CD8-positive, alpha-beta memory T cell (primary cell): ENCODE results near the gene MRPS18B. TPM values are rescaled to one million over a fixed set of nuclear protein-coding genes. Genes with fewer than 3 reads are reported as not detected.

Experiments used
- CTCF ChIA-PET: fragments of 350-600 bp; sonication (Branson Sonifier 250); formaldehyde crosslinking; loops from one replicate; lab custom pipeline; 2021; ENCODE audit warnings: antibody characterized with exemption; lab: Charles Lee
- POLR2A ChIA-PET: fragments of 350-600 bp; sonication (Branson Sonifier 250); formaldehyde crosslinking; loops from one replicate; lab custom pipeline; 2021; ENCODE audit warnings: antibody characterized with exemption; lab: Charles Lee
- DNase-seq, 5 donors: peaks; one replicate each; pipeline versions ENCODE4 v3.0.0 to v3.0.0-alpha.2; 2020 to 2022; ENCODE audit warnings: mixed read lengths in 1 of 5
- H3K27ac ChIP-seq: one replicate; pipeline ENCODE4 v1.7.0; 2013; ENCODE audit warnings: low read depth, mild to moderate bottlenecking, low read length, moderate library complexity
- H3K27me3 ChIP-seq: 2 replicates; pipeline ENCODE4 v1.7.0; 2013; ENCODE audit warnings: low read length, mild to moderate bottlenecking; ENCODE audit not compliant: insufficient read depth, poor library complexity, severe bottlenecking
- H3K36me3 ChIP-seq: 2 replicates; pipeline ENCODE4 v1.7.0; 2013; ENCODE audit warnings: mild to moderate bottlenecking, low read length, moderate library complexity; ENCODE audit not compliant: insufficient read depth
- H3K4me1 ChIP-seq: 2 replicates; pipeline ENCODE4 v1.7.0; 2013; ENCODE audit warnings: mild to moderate bottlenecking, low read length, moderate library complexity; ENCODE audit not compliant: insufficient read depth
- H3K4me3 ChIP-seq: 2 replicates; pipeline ENCODE4 v1.7.0; 2013; ENCODE audit warnings: mild to moderate bottlenecking, low read length
- H3K9me3 ChIP-seq: 2 replicates; pipeline ENCODE4 v1.7.0; 2013; ENCODE audit warnings: mild to moderate bottlenecking, low read length
- H3K27ac Mint-ChIP-seq, 8 donors: one replicate each; pipeline ENCODE4 v1.8.0; 2020 to 2021; ENCODE audit warnings: mixed read lengths in 8 of 8, mild to moderate bottlenecking in 6 of 8, inconsistent platforms in 3 of 8, moderate library complexity in 3 of 8
- H3K27me3 Mint-ChIP-seq, 2 donors: one replicate each; pipeline ENCODE4 v1.8.0; 2020 to 2021; ENCODE audit warnings: mixed read lengths in 2 of 2, mild to moderate bottlenecking in 1 of 2, moderate library complexity in 1 of 2
- H3K36me3 Mint-ChIP-seq, 3 donors: one replicate each; pipeline ENCODE4 v1.8.0; 2020 to 2021; ENCODE audit warnings: mixed read lengths in 3 of 3, inconsistent platforms in 1 of 3, mild to moderate bottlenecking in 1 of 3
- H3K4me1 Mint-ChIP-seq, 3 donors: one replicate each; pipeline ENCODE4 v1.8.0; 2020 to 2021; ENCODE audit warnings: mixed read lengths in 3 of 3, inconsistent platforms in 1 of 3, mild to moderate bottlenecking in 1 of 3
- H3K4me3 Mint-ChIP-seq, 7 donors: one replicate each; pipeline ENCODE4 v1.8.0; 2020 to 2021; ENCODE audit warnings: mixed read lengths in 7 of 7, mild to moderate bottlenecking in 6 of 7, moderate library complexity in 4 of 7, inconsistent platforms in 2 of 7
- H3K9me3 Mint-ChIP-seq, 5 donors: one replicate each; pipeline ENCODE4 v1.8.0; 2020 to 2022; ENCODE audit warnings: mixed read lengths in 5 of 5, mild to moderate bottlenecking in 3 of 5, moderate library complexity in 2 of 5, inconsistent platforms in 1 of 5
- polyA plus RNA-seq: library from polyadenylated mRNA; unstranded; fragments of 300-500 nt; fragmentation: Illumina TruSeq; gene quantifications from one replicate; pipeline ENCODE4 v1.2.3, GENCODE V29; 2021
- total RNA-seq, 2 experiments: library from RNA; stranded (reverse); gene quantifications; one replicate each; pipeline ENCODE4 v1.2.3, GENCODE V29; 2021

MRPS18B gene
- total and polyA plus RNA-seq, 3 experiments from 2014 or later: 102 to 113 (median 103) TPM

- Histone ChIP-seq H3K27me3 (no peaks in the 10 kb centered on the region), H3K9me3 (no peaks in the 10 kb centered on the region), H3K36me3 (peaks cover 70% of the 10 kb centered on the region), H3K4me3 (no peak overlapping the region), H3K4me1 (peaks cover 17% of the 10 kb centered on the region), H3K27ac (no peak overlapping the region)
- ChIA-PET POLR2A (interaction anchor here (2.3 kb wide), 1 partner anchor 9 kb away, joined by 10 read pairs; no protein-coding TSS in a partner anchor), CTCF (interaction anchor here (1.2 kb wide), 1 partner anchor 120 kb away, joined by 5 read pairs; no protein-coding TSS in a partner anchor)
- Mint-ChIP-seq H3K9me3 (no peaks in the 10 kb centered on the region), H3K36me3 (peaks cover 34 to 90% (median 38%) of the 10 kb centered on the region in 3 donors), H3K27me3 (peaks cover 0 to 4% of the 10 kb centered on the region in 2 donors), H3K27ac (peak overlapping the region in 4 of 8 donors; percentile 50 to 64 (median 64)), H3K4me1 (peaks cover 27 to 38% (median 35%) of the 10 kb centered on the region in 3 donors), H3K4me3 (no peak overlapping the region)
- no peak for DNase-seq
Measured at GRCh38 chr6:30603961-30604360, 13.7 kb upstream of the MRPS18B start.

- Histone ChIP-seq H3K27me3 (no peaks in the 10 kb centered on the region), H3K4me3 (no peak overlapping the region), H3K27ac (no peak overlapping the region), H3K4me1 (peaks cover 66% of the 10 kb centered on the region), H3K36me3 (peaks cover 41% of the 10 kb centered on the region), H3K9me3 (no peaks in the 10 kb centered on the region)
- Mint-ChIP-seq H3K9me3 (peaks cover 0 to 2% (median 0%) of the 10 kb centered on the region in 5 donors), H3K36me3 (peaks cover 21 to 81% (median 22%) of the 10 kb centered on the region in 3 donors), H3K27ac (peak overlapping the region; percentile 62 to 100 (median 88)), H3K27me3 (peaks cover 0 to 4% of the 10 kb centered on the region in 2 donors), H3K4me3 (no peak overlapping the region), H3K4me1 (peaks cover 55 to 79% (median 70%) of the 10 kb centered on the region in 3 donors)
- POLR2A ChIA-PET: interaction anchor here (0.6 to 2.0 kb wide), 4 partner anchors 11 to 107 kb away, joined by 3 to 5 read pairs (median 4); partner anchors contain the start of gene MDC1
- DNase-seq: no peak
- CTCF ChIA-PET: interaction anchor here (1.0 to 1.9 kb wide), 6 partner anchors 12 to 128 kb away, joined by 3 to 7 read pairs (median 4); no protein-coding TSS in a partner anchor
Measured at GRCh38 chr6:30610065-30610464, 7.6 kb upstream of the MRPS18B start.

GRCh38 chr6:30611150-30611855 is 6.3 kb upstream of the MRPS18B start:
- Histone ChIP-seq H3K4me3 (no peak overlapping the region), H3K9me3 (no peaks in the 10 kb centered on the region), H3K36me3 (peaks cover 39% of the 10 kb centered on the region), H3K27ac (no peak overlapping the region), H3K4me1 (peaks cover 62% of the 10 kb centered on the region), H3K27me3 (no peaks in the 10 kb centered on the region)
- Mint-ChIP-seq H3K4me1 (peaks cover 53 to 76% (median 70%) of the 10 kb centered on the region in 3 donors), H3K36me3 (peaks cover 17 to 83% (median 25%) of the 10 kb centered on the region in 3 donors), H3K27me3 (peaks cover 0 to 10% of the 10 kb centered on the region in 2 donors), H3K4me3 (peak overlapping the region in 1 of 7 donors; percentile 32), H3K27ac (peak overlapping the region; percentile 23 to 100 (median 82)), H3K9me3 (peaks cover 0 to 2% (median 0%) of the 10 kb centered on the region in 5 donors)
- ChIA-PET POLR2A (interaction anchor here (0.6 to 2.0 kb wide), 5 partner anchors 14 to 280 kb away, joined by 3 to 5 read pairs (median 4); partner anchors contain the start of gene MDC1), CTCF (interaction anchor here (0.7 to 4.3 kb wide), 8 partner anchors 13 to 127 kb away, joined by 3 to 40 read pairs (median 6); no protein-coding TSS in a partner anchor)
- DNase-seq: no peak

- H3K27me3 Mint-ChIP-seq: peaks cover 0 to 13% of the 10 kb centered on the region in 2 donors
- no peaks in the 10 kb centered on the region for H3K27me3 ChIP-seq
- no peak overlapping the region for H3K4me3 ChIP-seq
- no peak for DNase-seq
- H3K27ac ChIP-seq: no peak overlapping the region
- H3K4me1 Mint-ChIP-seq: peaks cover 51 to 73% (median 70%) of the 10 kb centered on the region in 3 donors
- H3K36me3 Mint-ChIP-seq: peaks cover 18 to 83% (median 26%) of the 10 kb centered on the region in 3 donors
- H3K36me3 ChIP-seq: peaks cover 39% of the 10 kb centered on the region
- no peaks in the 10 kb centered on the region for H3K9me3 ChIP-seq
- H3K9me3 Mint-ChIP-seq: peaks cover 0 to 2% (median 0%) of the 10 kb centered on the region in 5 donors
- ChIA-PET POLR2A (interaction anchor here (1.1 kb wide), 1 partner anchor 107 kb away, joined by 3 read pairs; no protein-coding TSS in a partner anchor), CTCF (interaction anchor here (1.6 to 4.3 kb wide), 2 partner anchors 13 to 67 kb away, joined by 6 to 40 read pairs; no protein-coding TSS in a partner anchor)
- peak overlapping the region in 1 of 7 donors; percentile 26 for H3K4me3 Mint-ChIP-seq
- peaks cover 60% of the 10 kb centered on the region for H3K4me1 ChIP-seq
- H3K27ac Mint-ChIP-seq: peak overlapping the region; percentile 23 to 100 (median 82)
Measured at GRCh38 chr6:30611856-30612194, 5.8 kb upstream of the MRPS18B start.

GRCh38 chr6:30612213-30612612 is 5.4 kb upstream of the MRPS18B start:
- Mint-ChIP-seq H3K9me3 (peaks cover 0 to 4% (median 2%) of the 10 kb centered on the region in 5 donors), H3K4me1 (peaks cover 52 to 72% (median 69%) of the 10 kb centered on the region in 3 donors), H3K4me3 (peak overlapping the region in 1 of 7 donors; percentile 26), H3K27ac (peak overlapping the region in 7 of 8 donors; percentile 23 to 100 (median 84)), H3K36me3 (peaks cover 21 to 82% (median 30%) of the 10 kb centered on the region in 3 donors), H3K27me3 (peaks cover 0 to 17% of the 10 kb centered on the region in 2 donors)
- no peaks in the 10 kb centered on the region for H3K9me3 ChIP-seq
- peaks cover 60% of the 10 kb centered on the region for H3K4me1 ChIP-seq
- no peaks in the 10 kb centered on the region for H3K27me3 ChIP-seq
- H3K27ac ChIP-seq: no peak overlapping the region
- no peak overlapping the region for H3K4me3 ChIP-seq
- CTCF ChIA-PET: interaction anchor here (1.2 to 4.3 kb wide), 7 partner anchors 14 to 159 kb away, joined by 3 to 40 read pairs (median 4); partner anchors contain the start of gene DHX16
- DNase-seq: no peak
- H3K36me3 ChIP-seq: peaks cover 38% of the 10 kb centered on the region
- POLR2A ChIA-PET: interaction anchor here (0.6 to 4.2 kb wide), 4 partner anchors 8 to 107 kb away, joined by 3 to 32 read pairs (median 9); partner anchors contain the start of genes GNL1 and PRR3

GRCh38 chr6:30612687-30613248 is 4.9 kb upstream of the MRPS18B start:
- Mint-ChIP-seq H3K36me3 (peaks cover 17 to 79% (median 26%) of the 10 kb centered on the region in 3 donors), H3K27me3 (peaks cover 0 to 21% of the 10 kb centered on the region in 2 donors), H3K4me1 (peaks cover 49 to 66% (median 66%) of the 10 kb centered on the region in 3 donors), H3K9me3 (peaks cover 0 to 4% (median 2%) of the 10 kb centered on the region in 5 donors), H3K27ac (peak overlapping the region; percentile 68 to 100 (median 100)), H3K4me3 (no peak overlapping the region)
- H3K4me1 ChIP-seq: peaks cover 60% of the 10 kb centered on the region
- H3K27ac ChIP-seq: no peak overlapping the region
- no peaks in the 10 kb centered on the region for H3K27me3 ChIP-seq
- no peaks in the 10 kb centered on the region for H3K9me3 ChIP-seq
- POLR2A ChIA-PET: interaction anchor here (0.6 to 4.2 kb wide), 9 partner anchors 8 to 108 kb away, joined by 3 to 32 read pairs (median 3); partner anchors contain the start of genes ABCF1, GNL1 and PRR3
- CTCF ChIA-PET: interaction anchor here (0.9 to 4.3 kb wide), 12 partner anchors 11 to 159 kb away, joined by 3 to 40 read pairs (median 3); partner anchors contain the start of genes ATAT1 and DHX16
- no peak for DNase-seq
- H3K36me3 ChIP-seq: peaks cover 38% of the 10 kb centered on the region
- H3K4me3 ChIP-seq: no peak overlapping the region
